ENCODE measurements around the gene ATXN7L1. TPM values are rescaled to one million over a fixed set of nuclear protein-coding genes. Genes with fewer than 3 reads are reported as not detected.

Gene ATXN7L1
- total RNA-seq, 1 experiment from 2014 or later: 38.5 TPM

DNA sequence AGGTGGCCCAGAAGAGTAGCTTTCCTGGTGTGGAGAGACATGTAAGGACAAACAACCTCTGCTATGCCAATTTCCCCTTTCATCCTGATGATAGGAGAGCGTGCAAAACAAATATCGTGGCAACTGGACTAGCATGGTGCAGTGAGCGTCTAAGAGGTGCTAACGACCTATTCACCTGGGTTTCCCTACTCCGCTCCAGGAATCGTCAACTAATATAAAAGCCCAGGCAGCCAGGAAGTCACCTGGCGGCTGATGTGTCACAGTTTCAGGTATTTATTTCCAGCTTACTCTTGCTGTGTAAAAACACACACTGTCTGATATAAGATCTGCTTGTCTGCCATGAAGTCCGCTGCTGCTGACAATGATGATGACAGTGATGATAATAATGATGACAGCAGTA, 238.6 kb downstream of the ATXN7L1 start:
- TF ChIP-seq E2F4 (CRISPR knock-in tag; IDR thresholded peaks at IDR 0.05; ENCODE audit: borderline replicate concordance, low read depth) (no peak), NFYB (CRISPR knock-in tag; conservative IDR thresholded peaks at IDR 0.05; ENCODE audit: low read depth) (no peak), ATF2 (CRISPR knock-in tag; IDR thresholded peaks at IDR 0.05; ENCODE audit: borderline replicate concordance, low read depth) (no peak)
- TF ChIP-seq, protein P1, sequence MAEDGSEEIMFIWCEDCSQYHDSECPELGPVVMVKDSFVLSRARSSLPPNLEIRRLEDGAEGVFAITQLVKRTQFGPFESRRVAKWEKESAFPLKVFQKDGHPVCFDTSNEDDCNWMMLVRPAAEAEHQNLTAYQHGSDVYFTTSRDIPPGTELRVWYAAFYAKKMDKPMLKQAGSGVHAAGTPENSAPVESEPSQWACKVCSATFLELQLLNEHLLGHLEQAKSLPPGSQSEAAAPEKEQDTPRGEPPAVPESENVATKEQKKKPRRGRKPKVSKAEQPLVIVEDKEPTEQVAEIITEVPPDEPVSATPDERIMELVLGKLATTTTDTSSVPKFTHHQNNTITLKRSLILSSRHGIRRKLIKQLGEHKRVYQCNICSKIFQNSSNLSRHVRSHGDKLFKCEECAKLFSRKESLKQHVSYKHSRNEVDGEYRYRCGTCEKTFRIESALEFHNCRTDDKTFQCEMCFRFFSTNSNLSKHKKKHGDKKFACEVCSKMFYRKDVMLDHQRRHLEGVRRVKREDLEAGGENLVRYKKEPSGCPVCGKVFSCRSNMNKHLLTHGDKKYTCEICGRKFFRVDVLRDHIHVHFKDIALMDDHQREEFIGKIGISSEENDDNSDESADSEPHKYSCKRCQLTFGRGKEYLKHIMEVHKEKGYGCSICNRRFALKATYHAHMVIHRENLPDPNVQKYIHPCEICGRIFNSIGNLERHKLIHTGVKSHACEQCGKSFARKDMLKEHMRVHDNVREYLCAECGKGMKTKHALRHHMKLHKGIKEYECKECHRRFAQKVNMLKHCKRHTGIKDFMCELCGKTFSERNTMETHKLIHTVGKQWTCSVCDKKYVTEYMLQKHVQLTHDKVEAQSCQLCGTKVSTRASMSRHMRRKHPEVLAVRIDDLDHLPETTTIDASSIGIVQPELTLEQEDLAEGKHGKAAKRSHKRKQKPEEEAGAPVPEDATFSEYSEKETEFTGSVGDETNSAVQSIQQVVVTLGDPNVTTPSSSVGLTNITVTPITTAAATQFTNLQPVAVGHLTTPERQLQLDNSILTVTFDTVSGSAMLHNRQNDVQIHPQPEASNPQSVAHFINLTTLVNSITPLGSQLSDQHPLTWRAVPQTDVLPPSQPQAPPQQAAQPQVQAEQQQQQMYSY (CRISPR knock-in tag; IDR thresholded peaks at IDR 0.05): peak; percentile 48; the same call in 1 of the 2 replicates
- no peak for DNase-seq (ENCODE audit: low spot score)
- Mint-ChIP-seq H3K36me3 (peaks cover 60% of the 10 kb centered on the region), H3K9me3 (no peaks in the 10 kb centered on the region), H3K4me3 (peak overlapping the region; percentile 77), H3K27ac (peak overlapping the region; percentile 100), H3K27me3 (ENCODE audit: low read depth) (no peaks in the 10 kb centered on the region), H3K4me1 (peaks cover 89% of the 10 kb centered on the region)
- no peak for ATAC-seq
- ChIA-PET CTCF (interaction anchor here (0.8 to 4.5 kb wide), 4 partner anchors 15 to 127 kb away, joined by 3 to 25 read pairs (median 6); no protein-coding TSS in a partner anchor), POLR2A (no interaction called here)

- Mint-ChIP-seq H3K27me3 (ENCODE audit: low read depth) (no peaks in the 10 kb centered on the region), H3K4me3 (peak overlapping the region; percentile 77), H3K27ac (peak overlapping the region; percentile 100), H3K36me3 (peaks cover 60% of the 10 kb centered on the region), H3K4me1 (peaks cover 84% of the 10 kb centered on the region), H3K9me3 (no peaks in the 10 kb centered on the region)
- TF ChIP-seq ZBTB21 (CRISPR knock-in tag; IDR thresholded peaks at IDR 0.05; ENCODE audit: borderline replicate concordance) (no peak), HMGA2 (CRISPR knock-in tag; IDR thresholded peaks at IDR 0.05) (no peak)
- ChIA-PET CTCF (interaction anchor here (0.8 kb wide), 1 partner anchor 20 kb away, joined by 3 read pairs; no protein-coding TSS in a partner anchor), POLR2A (no interaction called here)
- no peak for ATAC-seq
- no peak for DNase-seq (ENCODE audit: low spot score)
Observed at GRCh38 chr7:105636982-105637381, 239.4 kb downstream of the ATXN7L1 start.

GRCh38 chr7:105635197-105635596, 241.2 kb downstream of the ATXN7L1 start:
- ChIA-PET CTCF (interaction anchor here (1.0 kb wide), 1 partner anchor 41 kb away, joined by 3 read pairs; no protein-coding TSS in a partner anchor), POLR2A (no interaction called here)
- Mint-ChIP-seq H3K4me3 (peak overlapping the region; percentile 77), H3K36me3 (peaks cover 71% of the 10 kb centered on the region), H3K4me1 (peaks cover 69% of the 10 kb centered on the region), H3K9me3 (no peaks in the 10 kb centered on the region), H3K27ac (peak overlapping the region; percentile 87), H3K27me3 (ENCODE audit: low read depth) (no peaks in the 10 kb centered on the region)
- TF ChIP-seq, protein P2, sequence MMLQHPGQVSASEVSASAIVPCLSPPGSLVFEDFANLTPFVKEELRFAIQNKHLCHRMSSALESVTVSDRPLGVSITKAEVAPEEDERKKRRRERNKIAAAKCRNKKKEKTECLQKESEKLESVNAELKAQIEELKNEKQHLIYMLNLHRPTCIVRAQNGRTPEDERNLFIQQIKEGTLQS (CRISPR knock-in tag; conservative IDR thresholded peaks at IDR 0.05): no peak
- TF ChIP-seq FOXP4 (CRISPR knock-in tag; IDR thresholded peaks at IDR 0.05): no peak
- no peak for TF ChIP-seq TP53 (CRISPR knock-in tag; IDR thresholded peaks at IDR 0.05)
- no peak for TF ChIP-seq GTF2I (CRISPR knock-in tag; conservative IDR thresholded peaks at IDR 0.05)
- TF ChIP-seq, protein P3, sequence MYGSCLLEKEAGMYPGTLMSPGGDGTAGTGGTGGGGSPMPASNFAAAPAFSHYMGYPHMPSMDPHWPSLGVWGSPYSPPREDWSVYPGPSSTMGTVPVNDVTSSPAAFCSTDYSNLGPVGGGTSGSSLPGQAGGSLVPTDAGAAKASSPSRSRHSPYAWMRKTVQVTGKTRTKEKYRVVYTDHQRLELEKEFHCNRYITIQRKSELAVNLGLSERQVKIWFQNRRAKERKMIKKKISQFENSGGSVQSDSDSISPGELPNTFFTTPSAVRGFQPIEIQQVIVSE (CRISPR knock-in tag; IDR thresholded peaks at IDR 0.05; ENCODE audit: borderline replicate concordance): no peak
- TF ChIP-seq JAZF1 (CRISPR knock-in tag; IDR thresholded peaks at IDR 0.05): no peak
- TF ChIP-seq, protein P4, sequence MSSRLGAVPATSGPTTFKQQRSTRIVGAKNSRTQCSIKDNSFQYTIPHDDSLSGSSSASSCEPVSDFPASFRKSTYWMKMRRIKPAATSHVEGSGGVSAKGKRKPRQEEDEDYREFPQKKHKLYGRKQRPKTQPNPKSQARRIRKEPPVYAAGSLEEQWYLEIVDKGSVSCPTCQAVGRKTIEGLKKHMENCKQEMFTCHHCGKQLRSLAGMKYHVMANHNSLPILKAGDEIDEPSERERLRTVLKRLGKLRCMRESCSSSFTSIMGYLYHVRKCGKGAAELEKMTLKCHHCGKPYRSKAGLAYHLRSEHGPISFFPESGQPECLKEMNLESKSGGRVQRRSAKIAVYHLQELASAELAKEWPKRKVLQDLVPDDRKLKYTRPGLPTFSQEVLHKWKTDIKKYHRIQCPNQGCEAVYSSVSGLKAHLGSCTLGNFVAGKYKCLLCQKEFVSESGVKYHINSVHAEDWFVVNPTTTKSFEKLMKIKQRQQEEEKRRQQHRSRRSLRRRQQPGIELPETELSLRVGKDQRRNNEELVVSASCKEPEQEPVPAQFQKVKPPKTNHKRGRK (CRISPR knock-in tag; IDR thresholded peaks at IDR 0.05; ENCODE audit: borderline replicate concordance): no peak
- TF ChIP-seq ATF2 (CRISPR knock-in tag; IDR thresholded peaks at IDR 0.05; ENCODE audit: borderline replicate concordance, low read depth): no peak
- no peak for TF ChIP-seq IRF1 (CRISPR knock-in tag; IDR thresholded peaks at IDR 0.05)
- no peak for ATAC-seq
- DNase-seq (ENCODE audit: low spot score): no peak
